HG03378 (cell line): Measurements from ENCODE around the gene MSRB1.
"Not testable (repeated sequence)": the region's sequence is repeated elsewhere in the genome, so short reads cannot be mapped to it uniquely, and the experiment has no call there.

Experiments
- ATAC-seq: cut with Tn5 transposase; IDR thresholded peaks from one replicate; pipeline ENCODE4 v1.9.1; 2021; ENCODE audit warnings: mild to moderate bottlenecking, moderate library complexity; ENCODE audit not compliant: unreplicated experiment

Gene MSRB1

DNA sequence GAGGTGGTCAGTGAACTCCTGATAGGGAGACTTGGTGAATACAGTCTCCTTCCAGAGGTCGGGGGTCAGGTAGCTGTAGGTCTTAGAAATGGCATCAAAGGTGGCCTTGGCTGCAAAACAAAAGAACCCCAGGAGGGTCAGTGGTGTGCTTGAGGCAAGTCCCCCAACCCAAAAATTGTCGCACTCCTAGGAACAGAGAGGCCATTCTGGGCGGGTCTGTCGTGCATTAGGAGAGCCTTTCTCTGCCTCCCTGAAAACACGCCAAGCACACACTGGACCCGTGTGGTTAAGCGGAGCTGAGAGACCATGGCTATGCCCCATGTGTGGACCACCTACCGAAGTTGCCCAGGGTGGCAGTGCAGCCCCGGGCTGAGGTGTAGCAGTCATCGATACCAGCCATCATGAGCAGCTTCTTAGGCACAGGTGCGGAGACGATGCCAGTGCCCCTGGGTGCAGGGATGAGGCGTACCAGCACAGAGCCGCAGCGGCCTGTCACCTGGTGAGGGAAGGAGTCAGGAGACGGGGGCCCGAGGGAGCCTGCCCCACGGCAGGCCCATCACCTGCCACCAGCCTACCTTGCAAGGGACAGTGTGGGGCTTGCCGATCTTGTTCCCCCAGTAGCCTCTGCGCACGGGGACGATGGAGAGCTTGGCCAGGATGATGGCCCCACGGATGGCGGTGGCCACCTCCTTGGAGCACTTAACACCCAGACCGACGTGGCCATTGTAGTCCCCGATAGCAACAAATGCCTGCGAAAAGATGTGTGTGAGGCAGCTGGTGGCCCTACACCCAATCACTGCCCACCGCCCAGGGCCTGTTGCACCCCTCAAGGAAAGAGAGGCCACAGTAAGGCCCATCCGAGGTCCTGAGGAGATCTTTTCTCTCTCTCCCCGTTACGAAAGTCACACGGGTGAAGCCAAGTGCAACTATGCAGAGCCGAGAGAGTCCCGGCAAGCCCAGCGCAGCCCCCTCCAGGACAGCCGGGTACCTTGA, 19.5 kb upstream of the MSRB1 start:
- not testable (repeated sequence) for ATAC-seq

DNA sequence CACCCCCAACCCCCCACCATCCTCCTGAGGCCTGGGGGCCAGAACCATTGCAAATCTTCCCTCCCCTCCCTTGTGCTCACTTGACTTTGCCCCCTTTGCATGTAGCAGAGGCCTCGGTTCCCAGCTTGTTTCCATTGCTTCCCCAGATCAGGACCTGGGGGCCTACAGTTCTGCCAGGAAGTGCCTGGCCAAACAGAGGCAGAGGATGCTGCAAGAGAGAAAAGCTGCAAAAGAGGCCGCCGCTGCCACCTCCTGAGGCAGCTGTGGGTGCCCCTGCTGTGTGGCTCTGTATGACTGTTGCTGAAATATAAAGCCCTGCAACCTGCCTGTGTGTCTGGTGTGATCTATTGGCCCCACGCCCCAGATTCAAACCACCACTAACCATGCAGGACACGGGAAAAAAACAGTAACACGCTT, 18.7 kb upstream of the MSRB1 start:
- ATAC-seq: no peak

DNA sequence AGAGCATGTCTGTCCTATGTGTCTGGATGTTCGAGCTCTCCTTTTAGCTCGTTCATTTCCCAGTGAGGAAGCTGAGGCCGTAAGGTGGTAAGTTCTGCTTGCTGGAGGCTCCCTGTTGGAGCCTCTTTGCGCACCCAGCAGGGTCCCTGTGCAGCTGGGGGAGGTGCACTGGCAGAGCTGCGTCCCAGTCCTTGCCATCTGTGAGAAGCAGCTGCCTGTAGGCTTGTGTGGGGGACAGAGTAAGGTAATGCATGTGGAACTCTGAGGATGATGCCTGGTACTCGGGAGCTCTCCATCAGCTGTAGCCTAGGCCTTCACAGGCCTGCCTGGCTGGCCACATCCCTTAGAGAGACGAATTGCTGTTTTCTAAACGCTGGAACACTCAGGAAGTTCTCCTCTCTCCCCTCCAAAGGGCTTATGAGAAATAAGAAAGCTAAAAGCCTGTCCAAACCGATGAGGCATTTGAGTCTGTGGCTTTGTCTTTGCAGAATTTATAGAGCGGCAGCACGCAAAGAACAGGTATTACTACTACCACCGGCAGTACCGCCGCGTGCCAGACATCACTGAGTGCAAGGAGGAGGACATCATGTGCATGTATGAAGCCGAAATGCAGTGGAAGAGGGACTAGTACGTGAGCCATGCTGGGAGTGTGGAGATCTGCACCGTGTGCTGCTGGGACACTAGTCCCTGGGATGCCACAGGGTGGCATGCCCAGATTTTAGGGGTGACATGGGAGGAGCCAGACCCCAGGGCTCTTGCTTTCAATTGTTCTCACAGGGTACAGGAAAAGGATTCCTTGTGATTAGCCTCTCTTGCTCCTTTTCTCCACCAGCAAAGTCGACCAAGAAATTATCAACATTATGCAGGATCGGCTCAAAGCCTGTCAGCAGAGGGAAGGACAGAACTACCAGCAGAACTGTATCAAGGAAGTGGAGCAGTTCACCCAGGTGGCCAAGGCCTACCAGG, 17.9 kb upstream of the MSRB1 start:
- ATAC-seq: no peak

DNA sequence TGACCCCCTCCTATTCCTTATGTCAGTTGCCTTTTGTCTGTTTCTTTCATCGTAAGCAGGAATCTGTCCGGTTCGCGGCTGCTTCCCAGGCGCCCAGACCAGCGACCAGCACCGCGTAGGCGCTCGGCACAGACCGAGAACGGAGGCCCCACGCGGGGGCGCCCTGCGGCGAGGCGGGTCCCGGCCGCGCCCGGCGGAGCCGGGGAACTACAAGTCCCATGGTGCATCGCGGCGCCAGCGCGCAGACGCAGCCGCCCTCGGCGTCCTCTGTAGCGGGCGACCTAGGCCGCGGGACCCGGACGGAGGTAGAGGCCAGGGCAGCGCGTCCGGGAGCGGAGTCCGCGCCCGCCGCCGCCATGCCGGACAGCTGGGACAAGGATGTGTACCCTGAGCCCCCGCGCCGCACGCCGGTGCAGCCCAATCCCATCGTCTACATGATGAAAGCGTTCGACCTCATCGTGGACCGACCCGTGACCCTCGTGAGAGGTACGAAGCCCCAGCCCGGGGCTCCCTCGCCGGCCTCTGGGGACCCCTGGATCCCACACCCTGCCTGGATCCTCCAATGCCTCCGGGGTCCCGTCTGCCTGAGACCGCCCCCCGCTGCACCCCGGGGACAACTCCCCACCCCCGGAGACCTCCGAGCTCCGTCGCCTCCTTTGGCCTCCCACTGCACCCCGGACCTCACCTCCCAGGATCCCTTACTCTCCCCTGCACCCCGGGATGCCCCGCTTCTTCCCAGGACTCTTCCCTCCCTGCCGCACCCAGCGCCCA, 16.5 kb upstream of the MSRB1 start, which contains the start of gene NDUFB10:
TSS of gene NDUFB10 (plus strand) at position 270 of the 771 bp plus-strand sequence. CDS start at position 357, 87 bp downstream.
- peak; percentile 44 for ATAC-seq

DNA sequence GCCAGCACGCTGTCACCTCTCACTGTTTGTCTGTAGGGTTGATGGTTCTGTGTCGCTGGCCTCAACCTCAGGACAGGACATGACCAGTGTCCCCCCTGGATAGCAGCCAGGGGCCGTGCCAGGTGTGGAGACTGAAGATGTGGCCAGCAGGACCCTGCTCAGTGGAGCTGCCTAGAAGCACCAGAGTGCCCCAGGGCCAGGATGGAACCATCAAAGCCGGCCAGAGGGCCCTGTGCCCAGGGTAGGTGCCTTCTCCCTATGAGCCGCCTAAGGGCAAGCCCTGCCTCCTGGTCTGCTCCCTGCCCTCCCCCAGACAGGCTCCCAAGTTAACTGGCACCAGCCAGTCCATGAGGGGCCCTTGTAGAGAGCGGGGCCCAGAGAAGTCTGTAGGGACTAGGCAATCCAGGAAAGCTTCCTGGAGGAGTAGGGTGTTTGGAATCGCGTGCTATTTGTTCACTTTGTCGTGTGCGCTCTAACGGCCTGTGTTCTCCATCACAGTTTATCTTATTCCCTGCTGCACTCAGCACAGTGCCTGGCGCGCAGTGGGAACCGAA, 15.8 kb upstream of the MSRB1 start:
- peak; percentile 4 for ATAC-seq

DNA sequence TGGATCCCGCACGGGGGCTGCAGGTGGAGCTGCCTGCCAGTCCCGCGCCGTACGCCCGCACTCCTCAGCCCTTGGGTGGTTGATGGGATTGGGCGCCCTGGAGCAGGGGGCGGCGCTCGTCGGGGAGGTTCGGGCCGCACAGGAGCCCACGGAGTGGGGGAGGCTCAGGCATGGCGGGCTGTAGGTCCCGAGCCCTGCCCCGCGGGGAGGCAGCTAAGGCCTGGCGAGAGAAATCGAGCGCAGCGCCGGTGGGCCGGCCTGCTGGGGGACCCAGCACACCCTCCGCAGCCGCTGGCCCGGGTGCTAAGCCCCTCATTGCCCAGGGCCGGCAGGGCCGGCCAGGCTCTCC, 15.1 kb upstream of the MSRB1 start:
- not testable (repeated sequence) for ATAC-seq

DNA sequence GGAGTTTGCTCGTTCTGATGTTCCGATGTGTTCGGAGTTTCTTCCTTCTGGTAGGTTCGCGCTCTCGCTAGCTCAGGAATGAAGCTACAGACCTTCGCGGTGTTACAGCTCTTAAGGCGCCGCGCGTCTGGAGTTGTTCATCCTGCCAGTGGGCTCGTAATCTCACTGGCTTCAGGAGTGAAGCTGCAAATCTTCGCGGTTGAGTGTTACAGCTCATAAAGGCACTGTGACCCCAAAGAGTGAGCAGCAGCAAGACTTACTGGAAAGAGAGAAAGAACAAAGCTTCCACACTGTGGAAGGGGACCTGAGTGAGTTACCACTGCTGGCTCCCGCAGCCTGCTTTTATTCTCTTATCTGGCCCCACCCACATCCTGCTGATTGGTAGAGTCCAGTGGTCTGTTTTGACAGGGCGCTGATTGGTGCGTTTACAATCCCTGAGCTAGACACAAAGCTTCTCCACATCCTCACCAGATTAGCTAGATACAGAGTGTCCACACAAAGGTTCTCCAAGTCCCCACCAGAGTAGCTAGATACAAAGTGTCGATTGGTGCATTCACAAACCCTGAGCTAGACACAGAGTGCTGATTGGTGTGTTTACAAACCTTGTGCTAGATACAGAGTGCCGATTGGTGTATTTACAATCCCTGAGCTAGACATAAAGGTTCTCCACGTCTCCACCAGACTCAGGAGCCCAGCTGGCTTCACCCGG, 14.6 kb upstream of the MSRB1 start:
- not testable (repeated sequence) for ATAC-seq

DNA sequence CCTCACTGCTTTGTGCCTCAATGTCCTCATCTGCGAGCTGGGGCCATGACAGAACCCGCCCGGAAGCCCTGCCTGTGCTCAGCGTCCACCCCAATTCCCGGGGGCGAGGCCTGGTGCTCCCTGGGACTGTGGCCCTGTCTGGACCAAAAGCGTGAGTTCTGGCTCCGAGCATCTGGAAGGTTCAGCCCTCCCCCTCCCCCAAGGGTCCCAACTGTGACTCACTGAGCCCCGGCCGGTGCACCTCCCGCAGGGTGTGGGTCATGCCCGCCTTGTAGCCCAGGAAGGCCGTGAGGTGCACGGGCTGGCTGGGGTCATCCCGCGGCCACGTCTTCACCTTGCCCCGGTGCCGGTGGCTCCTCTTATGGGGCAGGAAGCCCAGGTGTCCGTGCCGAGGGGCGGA, 10.7 kb upstream of the MSRB1 start:
- no peak for ATAC-seq

DNA sequence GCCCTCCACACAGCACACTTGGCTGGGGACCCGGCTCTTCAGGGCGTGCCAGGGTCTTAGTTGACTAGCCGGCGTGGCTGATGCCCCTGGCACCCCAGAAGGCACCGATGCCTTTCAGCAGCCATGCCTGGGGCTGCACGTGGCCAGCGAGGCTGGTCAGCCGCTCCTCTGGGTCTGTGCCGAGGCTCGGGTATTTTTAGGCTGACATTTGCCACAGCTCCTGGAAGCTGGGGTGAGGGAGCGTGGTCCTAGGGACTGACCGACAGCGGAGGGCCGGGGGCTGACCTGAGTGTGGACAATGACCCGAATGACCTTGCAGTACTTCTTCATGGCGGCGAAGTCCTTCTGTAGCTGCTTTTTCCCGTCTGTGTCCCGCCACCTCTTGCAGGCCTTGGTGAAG, 7.6 kb upstream of the MSRB1 start:
- no peak for ATAC-seq

DNA sequence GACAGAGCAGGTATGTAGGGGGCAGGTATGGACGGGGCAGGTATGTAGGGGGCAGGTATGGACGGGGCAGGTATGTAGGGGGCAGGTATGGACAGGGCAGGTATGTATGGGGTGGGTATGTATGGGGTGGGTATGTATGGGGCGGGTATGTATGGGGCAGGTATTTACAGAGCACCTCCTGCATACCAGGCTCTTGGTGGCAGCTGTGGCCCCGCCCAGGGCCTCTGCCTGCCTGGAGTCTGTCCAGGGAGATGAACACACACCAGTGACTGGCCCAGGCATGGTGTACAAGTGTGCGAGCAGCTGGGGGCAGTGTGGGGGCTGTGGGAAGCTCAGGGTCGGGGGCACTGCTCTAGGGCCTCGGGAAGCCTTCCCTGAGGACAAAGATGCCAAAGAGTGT, 7.0 kb upstream of the MSRB1 start:
- no peak for ATAC-seq

DNA sequence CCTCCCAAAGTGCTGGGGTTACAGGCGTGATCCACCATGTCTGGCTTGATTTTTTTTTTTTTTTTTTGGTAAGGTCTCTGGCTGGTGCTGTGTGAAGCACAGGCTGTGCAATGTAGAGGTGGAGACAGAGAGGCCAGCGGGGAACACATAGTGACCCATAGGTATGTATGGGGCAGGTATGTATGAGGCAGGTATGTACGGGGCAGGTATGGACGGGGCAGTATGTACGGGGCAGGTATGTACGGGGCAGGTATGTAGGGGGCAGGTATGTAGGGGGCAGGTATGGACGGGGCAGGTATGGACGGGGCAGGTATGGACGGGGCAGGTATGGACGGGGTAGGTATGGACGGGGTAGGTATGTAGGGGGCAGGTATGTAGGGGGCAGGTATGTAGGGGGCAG, 6.5 kb upstream of the MSRB1 start:
- no peak for ATAC-seq

DNA sequence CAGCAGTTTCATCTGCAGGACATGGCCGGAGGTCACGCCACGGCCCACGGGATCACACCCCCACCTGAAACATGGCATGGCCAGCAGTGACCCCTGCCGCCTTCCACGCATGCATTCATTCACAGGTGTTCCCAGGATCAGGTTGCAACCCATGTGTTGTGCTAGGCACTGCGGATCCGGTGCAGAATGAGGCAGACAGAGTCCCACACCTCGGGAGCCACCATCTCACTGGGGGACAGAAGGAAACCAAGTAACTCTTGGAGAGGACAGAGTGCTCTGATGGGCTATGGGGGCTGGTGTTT, 4.3 kb upstream of the MSRB1 start:
- no peak for ATAC-seq

DNA sequence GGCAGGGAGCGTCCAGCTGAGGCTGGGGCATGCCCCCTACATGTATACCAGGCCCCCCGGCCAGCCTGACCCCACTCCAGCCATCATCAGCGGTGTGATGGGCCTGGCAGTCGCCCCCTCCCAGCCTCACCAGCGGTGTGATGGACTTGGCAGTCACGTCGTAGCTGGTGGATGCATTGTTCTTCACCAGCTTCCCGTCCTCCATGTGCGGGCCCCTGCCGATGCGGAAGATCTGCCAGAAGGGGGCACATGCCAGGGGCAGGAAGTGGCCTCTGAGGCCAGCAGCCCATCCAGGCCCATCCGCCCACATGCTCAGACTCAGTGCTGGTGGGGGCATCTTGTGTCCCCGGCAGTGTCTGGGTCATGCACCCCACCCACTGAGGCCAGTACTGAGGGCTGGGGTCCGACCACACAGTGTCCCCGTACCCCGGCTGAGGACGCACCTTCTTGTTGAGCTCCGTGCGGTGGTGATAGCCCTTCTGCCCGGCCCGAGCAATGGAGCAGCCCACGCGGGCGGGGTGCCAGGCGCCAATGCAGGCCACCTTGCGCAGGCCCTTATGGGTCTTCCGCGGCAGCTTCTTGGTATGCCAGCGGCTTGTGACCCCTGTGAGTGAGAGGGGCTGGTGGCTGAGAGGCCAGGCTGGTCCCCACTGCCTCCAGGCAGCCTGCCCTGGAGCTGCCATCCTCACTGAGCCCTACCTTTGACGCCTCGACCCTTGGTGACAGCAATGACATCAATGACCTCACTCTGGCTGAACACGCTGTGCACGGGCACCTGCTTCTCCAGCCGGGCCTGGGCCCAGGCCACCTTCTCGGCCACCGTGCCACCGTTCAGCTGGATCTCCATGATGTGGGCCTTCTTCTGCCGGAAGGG, 3.7 kb upstream of the MSRB1 start:
- ATAC-seq: no peak

DNA sequence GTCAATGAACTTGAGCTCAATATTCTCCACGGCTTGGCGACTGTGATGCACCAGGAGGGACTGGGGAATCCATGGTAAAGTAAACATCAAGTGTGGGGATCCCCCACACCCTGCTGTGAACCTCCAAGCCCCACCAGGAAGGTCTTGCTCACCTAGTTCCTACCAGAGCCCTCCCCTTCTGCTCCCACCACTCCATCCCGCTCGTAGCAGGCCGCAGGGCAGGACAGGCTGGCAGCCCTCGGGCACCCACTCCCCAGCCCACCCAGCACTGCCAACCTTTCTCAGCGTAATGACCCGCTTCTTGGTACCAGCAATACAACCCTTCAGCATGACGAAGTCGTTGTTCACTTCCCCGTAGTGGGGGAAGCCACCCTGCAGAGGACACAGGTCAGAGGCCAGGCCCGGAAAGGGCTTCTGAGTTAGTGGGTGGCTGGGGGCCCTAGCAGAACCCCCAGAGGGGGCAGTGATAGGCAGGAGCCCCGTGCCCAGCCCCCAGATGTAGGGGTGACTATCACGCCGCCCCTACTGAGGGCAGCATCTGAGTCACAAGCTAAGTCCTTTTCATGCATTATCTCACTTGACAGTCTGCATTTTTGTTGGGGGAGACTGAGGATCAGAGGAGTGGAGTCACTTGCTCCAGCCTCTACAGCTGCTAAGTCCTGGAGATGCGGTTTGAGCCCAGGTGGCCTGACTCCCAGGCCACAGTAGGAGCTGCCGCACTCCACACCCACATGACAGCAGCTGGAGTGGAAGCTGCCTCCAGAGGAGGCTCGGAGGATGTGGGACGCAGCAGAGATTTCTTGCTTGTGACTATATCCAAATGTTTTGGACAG, 2.8 kb upstream of the MSRB1 start:
- ATAC-seq: no peak

DNA sequence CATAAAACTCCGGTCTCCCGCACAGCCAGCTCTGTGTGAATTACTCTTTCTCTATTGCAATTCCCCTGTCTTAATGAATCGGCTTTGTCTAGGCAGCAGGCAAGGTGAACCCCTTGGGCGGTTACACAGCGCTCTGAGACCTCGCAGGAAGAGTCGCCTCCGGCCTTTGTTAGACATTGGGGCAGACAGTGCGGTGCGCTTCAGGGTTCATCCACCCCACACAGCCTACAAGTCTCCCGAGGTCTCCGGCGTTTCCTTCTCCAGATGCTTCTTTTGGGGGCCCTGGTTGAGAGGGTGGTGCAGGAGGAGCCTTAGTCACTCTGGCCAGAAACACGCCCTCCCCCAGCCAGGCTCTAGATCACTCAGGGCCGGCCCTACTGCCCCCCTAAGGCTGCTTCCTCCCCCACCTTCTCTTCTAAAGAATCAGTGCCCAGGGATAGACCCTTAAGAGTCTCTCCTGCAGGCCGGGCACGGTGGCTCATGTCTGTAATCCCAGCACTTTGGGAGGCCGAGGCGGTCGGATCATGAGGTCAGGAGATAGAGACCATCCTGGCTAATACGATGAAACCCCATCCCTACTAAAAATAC, 1.7 kb upstream of the MSRB1 start:
- ATAC-seq: no peak

DNA sequence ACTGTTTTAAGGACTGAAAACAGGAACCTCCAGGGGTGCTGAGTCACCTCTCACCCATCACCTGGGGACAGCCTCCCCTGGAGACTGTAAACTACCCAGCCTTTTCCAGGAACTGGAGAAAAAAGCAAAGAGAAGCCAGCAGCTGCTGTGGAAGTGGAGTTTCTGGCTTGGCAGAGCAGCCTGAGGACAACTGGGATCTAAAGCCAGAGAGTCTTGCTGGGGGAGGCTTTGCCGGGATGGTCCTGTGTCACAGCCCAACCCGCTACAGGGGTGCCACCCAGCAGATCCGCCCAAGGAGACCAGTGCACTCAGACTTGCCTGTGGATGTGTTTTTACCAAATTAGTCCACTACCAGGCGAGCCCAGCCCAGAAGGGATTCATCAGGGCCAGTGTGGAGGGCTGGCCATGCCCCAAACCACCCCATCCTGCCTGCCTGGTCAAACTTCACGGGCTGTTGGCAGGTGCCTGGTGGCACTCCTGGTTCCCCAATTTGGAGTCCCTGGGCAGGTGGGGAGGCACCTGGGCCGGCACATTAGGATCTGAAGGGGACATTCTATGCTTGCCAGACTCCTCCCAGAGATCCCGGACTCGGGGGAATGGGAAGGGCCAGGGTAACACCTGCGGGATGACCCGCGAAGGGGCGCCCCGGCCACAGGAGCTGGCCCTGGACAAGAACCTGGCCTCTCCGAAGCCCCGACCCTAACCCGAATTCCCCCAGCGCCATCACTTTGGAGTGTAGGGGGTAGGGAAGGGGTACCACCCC, 771 bp downstream of the MSRB1 start:
- ATAC-seq: no peak
